G401.6 (cell line): ENCODE measurements around the gene NAV1.
"Not testable (repeated sequence)": the region's sequence is repeated elsewhere in the genome, so short reads cannot be mapped to it uniquely, and the experiment has no call there.

Experiments
- FAIRE-seq: peaks from 2 replicates; lab custom pipeline; 2012; peaks lifted over from hg19 to GRCh38; lab: Jason Lieb, UNC

NAV1 gene

DNA sequence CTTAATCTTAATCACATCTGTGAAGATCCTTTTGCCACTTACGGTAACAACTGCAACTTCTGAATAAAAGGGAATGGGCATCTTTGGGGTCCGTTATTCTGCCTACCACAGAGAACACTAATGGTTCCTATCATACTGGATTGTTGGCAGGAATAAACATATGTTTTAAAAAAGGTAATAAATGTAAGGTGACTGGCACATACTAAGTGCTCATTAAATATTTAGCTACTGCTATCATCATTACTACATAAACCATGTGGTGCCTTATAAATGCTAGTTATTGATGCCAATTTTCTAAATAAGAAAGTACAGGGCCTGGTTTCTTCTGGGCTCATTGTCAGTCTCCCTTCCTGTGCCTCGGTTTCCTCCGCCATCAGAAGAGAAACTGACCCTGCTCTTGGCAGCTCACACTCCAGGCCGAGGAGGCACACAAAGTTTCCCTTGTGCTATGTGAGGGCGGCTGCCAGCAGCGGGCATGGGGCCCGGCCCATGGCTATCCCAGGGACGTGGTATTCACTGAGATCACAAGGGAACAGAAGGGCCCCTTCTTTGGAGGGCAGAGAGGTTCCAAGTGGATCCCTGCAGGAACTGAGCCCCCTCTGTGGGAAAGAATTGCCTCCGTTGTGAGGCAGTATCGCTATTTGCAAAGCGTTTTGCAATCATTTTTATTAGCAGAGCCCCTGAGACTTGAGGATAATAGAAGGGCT is 26.2 kb downstream of the NAV1 start:
- no peak for FAIRE-seq

DNA sequence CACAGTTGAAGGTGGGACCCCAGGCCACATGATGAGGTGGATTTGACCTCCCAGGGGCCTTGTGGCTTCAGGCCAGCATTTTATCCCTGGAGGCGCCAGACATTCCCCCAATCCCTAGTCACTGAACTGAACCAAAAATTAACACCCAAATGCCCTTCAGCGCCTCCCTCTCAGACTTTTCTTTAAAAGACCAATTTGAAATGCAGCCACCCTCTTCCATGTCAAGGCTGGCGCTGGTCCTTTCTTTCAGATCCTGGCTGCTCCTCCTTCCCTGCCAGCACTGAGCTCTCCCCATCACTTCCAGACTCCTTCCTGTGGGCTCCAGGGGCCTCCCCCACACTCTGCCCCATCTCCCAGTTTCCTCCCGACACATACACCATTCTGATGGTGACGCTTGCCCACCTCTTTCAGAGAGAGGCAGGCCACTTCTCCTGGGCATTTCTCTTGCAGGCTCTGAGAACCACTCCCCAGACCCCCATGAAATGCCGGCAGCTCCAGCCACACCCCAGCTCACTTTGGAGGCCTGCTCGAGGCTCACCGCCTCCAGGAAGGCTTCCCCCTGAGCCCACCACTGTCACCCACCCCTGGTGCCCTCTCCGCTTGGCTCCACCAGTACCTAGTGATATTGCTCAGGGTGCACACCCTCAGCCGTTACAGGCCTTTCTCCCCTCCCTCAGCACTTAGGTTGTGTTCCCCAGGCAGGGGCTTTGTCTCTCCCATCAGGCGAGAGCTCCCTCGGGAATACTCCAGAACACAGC is 27.0 kb downstream of the NAV1 start:
- FAIRE-seq, result no peak

DNA sequence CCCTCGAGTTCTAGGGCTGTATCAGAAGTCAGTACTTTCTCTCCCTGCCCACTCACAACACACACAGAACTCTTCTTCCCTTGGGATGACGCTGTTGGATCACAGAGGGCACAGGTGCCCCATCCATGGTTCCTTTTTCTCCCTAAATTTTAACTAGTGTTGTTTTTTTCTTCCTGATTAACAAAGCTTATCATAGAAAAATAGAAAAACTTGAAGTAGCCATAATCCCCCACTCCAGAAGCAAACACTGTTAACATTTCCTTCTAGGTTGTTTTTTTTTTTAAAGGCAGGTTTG is 27.5 kb downstream of the NAV1 start:
- FAIRE-seq, result no peak

DNA sequence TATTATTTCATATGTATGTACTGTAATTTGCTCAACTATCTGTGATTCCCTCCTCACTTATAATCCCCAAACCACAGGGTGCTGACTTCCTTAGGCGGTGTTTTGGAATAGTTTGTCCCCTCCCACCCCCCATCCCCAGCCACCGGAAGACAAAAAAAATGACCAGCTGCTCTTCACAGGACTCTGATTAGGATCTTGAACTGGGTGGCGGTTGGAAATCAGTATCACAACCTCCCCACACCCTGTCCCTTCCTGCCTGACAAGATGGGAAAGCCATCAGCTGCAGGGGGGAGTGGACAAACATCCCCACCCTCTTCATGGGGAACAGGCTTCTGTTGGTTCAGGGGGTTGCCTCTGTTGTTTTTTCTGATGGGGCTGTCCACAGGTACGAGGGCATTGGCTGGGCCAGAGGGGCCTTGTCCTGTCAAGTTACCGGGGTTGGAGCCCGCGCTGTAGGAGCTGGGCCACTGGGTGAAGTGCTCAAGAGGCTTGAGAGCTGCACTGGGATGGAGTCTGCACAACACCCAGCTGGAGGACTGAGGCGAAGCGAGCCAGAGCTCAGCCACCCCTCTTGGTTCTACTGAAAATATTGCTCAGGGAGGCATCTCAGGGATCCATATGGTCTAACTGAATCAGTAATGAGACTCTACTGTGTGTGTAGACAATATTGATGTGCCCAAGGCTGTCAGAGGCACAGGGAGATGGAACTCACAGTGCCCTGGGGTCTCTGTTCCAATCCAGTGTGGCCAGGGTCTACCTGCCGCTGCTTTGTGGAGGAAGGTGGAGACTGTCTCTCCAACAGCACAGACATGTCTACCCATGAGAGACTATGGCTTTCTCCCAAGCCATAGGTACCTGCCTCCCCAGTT is 28.2 kb downstream of the NAV1 start:
- FAIRE-seq, result no peak

DNA sequence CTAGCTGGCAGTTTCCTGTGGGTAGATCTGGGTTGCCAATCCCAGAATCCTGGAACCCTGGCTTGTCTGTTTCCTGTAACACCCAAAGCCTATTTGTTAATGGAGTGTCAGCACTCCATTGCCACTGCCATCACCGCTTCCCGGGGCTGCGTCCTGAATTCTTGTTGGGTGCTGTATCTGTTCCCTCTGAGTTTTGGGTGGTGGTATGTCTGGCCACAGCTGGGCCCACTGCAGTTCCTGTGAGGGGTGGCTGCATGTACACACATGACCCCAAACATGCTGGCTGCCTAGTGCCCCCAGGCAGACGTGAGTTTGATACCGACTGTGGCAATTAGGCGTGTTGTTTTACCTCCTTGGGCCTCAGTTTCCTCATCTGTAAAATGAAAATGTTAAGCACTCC is 29.3 kb downstream of the NAV1 start:
- FAIRE-seq, result no peak

DNA sequence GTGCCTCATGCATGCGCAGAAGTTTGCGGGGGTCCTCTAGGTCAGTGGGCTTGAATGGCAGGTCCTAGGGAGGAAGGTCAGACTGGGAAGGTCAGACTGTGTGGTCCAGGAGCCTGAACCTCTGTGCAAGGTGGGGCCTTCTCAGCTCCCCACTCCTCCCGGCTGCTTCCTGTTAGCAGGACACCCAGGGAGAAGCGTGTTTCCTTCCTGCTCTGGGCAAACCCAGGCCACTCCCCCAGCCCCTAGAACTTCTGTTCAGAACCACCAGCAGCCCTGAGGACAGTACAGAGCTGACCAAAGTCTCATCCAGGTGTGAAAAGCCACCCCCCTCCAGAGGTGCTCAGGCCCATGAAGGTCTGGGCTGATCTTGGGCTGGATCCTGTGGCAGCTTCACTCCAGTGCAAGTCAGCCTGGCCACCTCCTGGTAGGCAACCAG is 29.9 kb downstream of the NAV1 start:
- FAIRE-seq, result no peak

DNA sequence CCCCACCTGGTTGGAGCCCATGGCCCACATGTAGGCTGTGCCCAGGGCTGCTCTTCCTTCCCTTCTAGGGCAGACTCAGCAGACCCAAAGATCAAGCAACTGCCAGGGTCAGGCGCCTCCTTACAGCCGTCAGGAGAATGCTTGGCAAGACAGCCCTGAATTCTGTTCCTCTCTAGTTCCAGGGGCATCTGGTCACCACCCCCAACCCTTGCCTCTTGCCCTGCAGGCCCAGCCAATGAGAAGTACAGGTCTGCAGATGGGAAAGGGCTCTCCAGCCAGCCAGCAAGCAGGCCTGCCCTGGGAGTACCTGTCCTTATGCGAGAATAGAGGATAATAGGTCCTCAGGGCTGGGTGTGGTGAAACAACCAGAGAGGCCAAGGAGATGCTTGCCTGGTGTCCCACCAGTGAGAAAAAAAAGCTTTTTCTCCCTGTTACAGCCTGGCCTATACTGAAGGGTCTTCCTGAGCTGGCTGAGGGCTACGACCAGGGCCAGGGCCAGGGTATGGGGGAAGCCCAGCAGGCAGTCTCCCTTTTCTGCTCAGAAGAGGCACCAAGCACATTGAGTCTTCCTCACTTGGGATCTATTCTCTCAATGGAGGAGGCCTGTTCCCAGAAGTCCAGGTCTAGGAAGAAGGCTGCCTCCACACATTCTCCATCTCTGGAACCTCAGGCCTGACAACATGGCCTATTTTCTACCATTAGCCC is 31.4 kb downstream of the NAV1 start:
- no peak for FAIRE-seq

DNA sequence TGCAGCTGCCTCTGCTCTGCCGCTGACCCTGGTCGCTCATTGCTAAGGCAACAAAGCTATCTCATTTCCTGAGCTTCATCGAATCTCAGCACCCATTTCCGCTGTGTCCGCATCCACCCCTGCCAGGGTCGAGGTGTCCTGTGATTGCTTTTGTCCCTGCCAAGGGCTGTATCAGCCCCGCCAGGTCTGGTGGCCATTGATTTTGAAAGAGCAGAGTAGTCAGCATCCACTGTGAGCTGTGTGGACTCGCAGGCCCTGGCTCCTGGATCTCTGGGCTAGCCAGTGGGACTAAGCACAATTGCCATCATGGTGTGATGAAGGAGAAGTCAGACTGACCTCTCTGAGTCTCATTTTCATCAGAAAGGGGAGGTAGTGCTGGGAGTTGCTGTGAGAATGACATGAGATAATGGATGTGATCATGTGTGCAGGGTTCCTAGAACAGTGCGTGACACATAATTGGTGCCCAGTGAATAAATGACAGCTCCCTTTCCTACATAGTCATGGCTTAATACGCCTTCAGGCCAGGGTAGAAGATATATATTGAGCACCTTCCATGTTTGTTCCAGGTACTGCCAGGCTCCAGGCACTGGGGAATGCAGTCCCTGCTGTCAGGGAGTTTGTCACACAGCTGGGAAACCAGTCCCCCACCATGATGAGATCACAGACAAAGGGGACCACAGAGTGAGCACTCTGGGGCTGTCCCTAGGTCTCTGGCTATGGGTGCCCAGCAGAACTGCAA is 32.1 kb downstream of the NAV1 start:
- no peak for FAIRE-seq

DNA sequence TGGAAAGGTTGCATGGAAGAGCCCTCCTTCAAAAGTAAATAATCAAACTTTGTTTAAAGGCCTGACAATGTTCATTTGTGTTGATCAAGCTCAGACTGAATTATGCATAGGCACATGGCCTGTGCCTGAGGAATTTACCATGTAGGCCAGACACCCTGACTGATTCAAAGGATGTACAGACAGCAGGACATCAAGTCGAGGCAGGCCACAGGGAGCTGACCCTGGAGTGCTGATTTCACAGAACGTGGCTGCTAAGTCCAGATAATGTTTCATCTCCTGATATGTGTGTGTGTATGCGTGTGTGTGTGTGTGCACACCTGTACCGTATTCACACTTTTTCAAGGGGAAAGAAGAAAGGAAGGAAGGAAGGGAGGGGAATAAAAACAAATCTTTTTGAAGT is 34.1 kb downstream of the NAV1 start:
- no peak for FAIRE-seq

DNA sequence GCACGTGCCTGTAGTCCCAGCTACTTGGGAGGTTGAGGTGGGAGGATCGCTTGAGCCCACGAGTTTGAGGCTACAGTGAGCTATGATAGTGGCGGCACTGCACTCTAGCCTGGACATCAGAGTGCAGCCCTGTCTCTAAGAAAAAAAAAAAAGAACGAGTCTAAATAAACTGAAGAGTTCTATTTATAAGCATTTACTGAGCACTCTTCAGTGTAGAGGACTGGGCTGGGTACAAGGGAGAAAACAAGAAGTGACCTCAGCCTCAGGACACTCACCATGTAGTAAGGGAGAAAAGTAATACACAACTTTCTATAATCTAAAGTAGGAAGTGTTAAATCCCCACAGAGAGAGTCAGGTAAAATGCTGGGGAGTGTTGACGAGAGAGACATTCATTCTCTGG is 35.0 kb downstream of the NAV1 start:
- FAIRE-seq, result no peak

DNA sequence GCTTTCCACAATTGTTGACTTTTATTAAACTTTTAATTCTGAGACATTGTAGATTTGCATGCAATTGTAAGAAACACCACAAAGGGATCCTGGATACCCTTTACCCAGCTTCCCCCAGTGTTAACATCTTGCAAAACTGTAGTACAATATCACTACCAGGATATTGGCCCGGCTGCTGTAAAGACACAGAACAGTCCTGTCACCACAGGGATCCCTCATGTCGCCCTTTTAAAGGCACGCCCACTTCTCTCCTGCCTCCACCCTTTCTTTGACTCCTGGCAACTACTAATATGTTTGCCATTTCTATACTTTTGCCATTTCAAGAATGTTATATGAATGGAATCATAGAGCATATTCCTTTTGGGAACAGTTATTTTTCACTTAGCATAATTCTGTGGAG is 37.0 kb downstream of the NAV1 start:
- no peak for FAIRE-seq

DNA sequence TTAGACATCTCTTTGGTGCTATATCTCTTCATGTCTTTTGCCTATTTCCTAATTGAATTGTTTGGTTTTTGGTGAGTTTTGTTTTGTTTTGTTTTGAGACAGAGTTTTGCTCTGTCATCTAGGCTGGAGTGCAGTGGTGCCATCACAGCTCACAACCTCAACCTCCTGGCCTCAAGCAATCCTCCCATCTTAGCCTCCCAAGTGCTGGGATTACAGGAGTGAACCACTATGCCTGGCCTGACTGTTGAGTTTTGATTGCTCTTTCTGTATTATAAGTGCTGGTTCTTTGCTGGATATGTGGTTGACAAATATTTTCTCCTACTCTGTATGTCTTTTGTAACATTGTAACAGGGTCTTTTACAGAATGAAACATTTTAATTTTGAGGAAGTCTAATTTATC is 38.0 kb downstream of the NAV1 start:
- no peak for FAIRE-seq

DNA sequence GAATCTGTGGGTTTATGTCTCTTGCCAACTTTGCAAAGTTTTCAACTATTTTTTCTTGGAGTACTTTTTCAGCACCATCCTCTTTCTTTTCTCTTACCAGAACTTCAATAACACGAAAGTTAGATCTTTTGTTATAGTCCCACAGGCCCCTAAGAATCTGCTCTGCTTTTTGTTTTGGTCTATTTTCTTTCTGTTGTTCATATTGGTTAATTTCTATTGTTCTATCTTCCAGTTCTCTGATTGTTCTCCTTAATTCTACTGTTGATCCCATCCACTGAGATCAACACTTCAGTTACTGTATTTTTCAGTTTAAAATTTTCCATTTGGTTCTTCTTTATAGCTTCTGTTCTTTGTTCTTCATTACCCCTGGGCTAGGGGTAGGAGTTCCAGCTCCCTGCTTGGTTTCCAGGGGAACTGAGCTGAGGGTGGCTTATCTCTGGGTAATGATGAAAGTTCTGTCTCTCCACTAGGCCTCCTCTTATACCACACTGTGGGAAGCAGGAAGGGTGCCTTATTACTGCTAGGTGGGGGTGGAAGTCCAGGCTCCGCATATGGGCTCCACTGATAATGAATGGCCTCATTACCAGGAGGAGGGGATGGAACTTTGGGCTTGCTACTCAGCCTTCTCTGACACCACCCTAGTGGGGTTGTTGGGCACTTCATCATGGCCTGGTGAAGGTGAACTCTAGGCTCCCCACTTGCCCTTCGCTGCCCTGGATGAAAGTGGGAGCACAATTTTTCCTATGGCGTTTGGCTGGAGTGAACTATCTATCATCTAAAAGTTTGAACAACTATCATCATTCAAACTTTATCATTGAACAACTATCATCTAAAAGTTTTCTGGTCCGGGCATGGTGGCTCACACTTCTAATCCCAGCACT is 39.3 kb downstream of the NAV1 start:
- FAIRE-seq, result no peak

DNA sequence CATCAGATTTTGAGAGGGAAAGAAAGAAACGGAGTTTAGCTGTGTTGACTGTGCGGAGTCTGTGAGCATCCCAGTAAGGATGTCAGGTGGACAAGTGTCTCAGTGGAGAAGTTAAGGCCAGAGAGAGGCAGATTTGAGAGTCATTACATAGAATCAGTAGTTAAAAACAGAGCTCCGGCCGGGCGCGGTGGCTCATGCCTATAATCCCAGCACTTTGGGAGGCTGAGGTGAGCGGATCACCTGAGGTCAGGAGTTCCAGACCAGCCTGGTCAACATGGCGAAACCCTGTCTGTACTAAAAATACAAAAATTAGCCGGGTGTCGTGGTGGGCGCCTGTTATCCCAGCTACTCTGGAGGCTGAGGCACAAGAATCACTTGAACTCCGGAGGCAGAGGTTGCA is 42.4 kb downstream of the NAV1 start:
- not testable (repeated sequence) for FAIRE-seq

DNA sequence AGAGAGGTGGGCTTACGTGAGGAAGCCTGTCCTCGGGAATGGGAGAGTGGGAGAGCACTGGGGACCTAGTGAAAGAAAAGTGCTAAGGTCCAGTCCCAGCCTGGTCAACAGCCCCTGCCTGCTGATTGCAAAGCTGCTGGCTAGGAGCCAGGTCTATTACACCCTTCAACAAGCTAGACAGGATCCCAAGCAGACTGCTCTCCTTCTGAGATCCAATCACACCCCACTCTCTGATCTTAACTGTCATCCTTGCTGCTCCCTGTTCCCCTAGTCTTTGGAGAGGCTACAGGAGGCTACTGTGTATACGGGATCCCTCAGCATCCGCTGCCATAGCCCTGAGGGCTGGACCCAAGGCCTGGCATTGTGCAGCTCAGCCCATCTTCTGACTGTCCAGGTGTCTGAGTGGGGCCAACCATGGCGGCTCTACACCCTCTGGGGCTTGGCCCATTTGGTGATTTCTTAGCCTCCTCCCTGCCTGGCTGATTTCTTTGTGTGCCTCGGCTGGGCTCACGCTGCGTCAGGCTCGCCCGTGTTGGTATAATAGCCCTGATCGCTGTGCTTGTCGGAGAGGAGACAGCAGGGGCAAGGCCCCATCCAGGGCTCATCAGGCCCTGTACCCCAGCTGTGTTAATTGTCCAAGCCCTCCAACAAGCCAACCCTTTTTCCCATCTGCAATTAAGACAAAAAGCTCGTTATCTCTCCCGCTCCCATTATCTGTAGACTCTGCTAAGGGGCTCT is 43.9 kb downstream of the NAV1 start:
- no peak for FAIRE-seq

DNA sequence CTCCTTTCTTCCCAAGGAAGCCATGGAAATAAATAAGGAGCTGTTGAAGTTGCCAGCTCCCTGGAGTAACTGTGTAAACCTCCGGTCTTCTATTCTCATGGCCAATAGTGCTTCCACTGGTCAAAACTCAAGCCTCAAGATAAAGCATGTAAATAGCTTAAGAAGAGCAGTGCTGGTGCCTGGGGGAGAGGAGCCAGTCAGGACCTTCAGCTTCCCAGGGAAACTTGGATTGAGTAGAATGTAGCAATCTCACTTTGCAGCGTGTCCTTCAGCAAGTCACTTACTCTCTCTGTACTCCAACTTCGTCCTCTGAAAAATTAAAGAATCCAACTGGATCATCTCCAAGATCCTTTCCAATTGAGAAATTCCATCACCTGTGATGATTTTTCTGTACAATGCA is 44.7 kb downstream of the NAV1 start:
- no peak for FAIRE-seq

DNA sequence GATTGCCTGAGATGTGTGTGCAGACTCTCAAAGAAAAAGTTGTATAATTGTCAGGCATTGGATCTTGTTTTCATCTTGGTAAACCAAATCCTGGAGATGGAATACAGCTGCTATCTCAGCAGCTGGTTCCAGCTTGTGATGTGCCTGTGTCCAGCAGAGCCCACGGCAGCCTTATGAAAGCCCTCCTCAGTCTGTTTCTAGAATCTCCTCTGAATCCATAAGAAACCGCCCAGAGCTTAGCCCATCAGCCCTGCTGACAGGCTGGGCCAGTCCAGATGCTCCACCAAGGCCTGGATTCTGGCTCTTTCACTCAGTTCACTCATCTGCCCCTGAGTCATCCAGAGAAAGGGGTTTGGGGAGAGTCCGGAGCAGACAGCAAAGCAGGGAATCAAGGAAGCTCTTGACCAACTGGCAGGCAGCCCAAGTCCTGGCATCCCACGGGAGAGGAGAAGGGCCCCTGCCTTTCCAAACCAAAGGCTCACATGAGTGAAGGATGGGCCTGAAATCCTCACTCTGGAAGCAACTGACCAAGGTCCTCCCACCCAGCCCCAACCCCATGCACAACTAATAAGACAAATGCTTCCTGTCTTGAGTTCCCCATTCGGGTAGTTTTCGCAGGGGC is 45.7 kb downstream of the NAV1 start:
- no peak for FAIRE-seq

DNA sequence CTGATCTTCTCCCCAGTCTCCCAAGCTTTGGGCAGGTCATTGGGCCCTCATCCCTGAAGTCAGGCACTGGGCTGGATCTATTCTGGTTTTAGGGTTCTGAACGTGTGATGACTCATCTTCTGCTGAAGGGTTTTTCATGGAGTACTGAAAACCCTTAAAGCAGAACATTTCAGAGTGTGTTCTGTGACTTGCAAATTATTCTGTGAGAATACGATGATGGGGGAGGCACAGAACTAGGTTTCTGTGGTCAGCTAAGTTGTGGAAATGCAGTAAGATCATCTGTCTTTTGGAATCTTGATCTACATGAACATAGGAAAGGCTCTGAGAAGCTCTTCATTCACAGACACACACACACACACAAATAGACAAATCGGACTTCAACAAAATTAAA is 46.2 kb downstream of the NAV1 start:
- no peak for FAIRE-seq

DNA sequence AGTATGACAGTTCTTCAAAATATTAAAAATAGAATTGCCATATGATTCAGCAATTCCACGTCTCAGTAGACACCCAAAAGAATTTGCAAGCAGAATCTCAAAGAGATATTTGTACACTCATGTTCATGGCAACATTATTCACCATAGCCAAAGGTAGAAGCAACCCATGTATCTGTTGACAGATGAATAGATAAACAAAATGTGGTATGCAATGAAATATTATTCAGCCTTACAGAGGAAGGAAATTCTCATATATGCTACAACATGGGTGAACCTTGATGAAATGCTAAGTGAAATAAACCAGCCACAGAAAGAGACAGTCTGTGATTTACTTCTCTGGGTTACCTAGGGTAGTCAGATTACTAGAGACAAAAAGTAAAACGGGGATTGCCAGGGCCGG is 47.0 kb downstream of the NAV1 start:
- FAIRE-seq, result no peak

DNA sequence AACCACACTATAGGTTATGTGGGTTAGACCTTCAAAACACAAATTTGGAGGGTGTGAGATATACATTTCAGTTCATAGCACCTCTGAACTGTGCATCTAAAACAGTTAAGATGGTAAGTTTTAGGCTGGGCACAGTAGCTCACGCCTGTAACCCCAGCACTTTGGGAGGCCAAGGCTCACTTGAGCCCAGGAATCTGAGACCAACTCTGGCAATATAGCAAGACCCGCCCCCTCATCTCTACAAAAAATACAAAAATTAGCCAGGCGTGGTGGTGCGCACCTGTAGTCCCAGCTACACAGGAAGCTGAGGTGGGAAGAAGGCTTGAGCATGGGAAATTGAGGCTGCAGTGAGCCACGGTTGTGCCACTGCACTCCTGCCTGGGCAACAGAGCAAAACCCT is 47.9 kb downstream of the NAV1 start:
- FAIRE-seq, result no peak
